GM18909 (cell line): Measurements from ENCODE around the gene SLC15A4.
A peak's percentile ranks its signal among the peaks of the same experiment; 100 is the strongest.
"Not testable (repeated sequence)": the region's sequence is repeated elsewhere in the genome, so short reads cannot be mapped to it uniquely, and the experiment has no call there.

ENCODE experiments used
- ATAC-seq: cut with Tn5 transposase; IDR thresholded peaks from one replicate; pipeline ENCODE4 v1.9.1; 2021; ENCODE audit warnings: mild to moderate bottlenecking; ENCODE audit not compliant: unreplicated experiment, poor library complexity

The SLC15A4 gene

DNA sequence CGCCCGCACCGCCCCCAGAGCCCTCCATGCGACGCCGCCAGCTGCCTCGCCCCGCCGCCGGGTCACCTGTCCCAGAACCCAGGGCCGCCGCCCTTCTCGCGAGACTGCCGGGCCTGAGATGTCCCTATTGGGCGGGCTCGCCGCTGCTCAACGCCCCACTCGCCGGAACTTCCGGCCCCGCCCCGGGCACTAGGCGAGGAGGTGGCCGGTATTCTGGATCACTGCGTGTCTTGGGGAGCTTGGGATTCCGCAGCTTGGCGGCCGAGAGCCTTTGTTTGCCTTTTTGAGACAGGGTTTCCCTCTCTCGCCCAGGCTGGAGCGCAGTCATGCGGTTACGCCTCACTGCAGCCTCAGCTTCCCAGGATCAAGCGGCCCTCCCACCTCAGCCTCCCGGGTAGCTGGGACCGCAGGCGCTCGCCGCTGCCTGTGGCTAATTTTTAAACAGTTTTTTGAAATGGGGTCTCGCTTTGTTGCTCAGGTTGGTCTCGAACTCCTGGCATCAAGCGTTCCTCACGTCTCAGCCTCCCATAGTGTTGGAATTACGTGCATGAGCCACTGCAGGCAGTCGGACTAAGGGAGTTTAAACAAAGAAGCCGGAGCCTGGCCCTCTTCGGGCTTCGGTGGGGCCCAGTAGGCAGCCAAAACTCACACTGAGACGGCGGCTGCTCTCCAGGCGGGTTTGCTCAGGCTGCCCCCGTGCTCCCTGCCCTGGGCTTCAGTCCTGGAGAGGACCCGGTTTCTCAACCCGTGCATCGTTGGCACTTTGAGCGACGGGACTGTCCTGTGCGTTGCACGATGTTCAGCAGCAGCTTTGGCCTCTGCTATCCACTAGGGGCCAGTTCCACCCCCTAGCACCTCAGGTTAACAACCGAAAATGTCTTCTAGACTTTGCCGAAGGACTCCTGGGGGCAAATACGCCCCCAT lies at the start of gene SLC15A4:
TSS of gene SLC15A4 (minus strand) at position 43 of the 924 bp plus-strand sequence. CDS start at position 28, 15 bp downstream.
- ATAC-seq = peak; percentile 85

- ATAC-seq = no peak
Measured at GRCh38 chr12:128872303-128872702, 48.5 kb upstream of the SLC15A4 start.

GRCh38 chr12:128871516-128871892 lies 47.7 kb upstream of the SLC15A4 start:
- no peak for ATAC-seq

GRCh38 chr12:128867466-128867865 lies 43.7 kb upstream of the SLC15A4 start:
- no peak for ATAC-seq

DNA sequence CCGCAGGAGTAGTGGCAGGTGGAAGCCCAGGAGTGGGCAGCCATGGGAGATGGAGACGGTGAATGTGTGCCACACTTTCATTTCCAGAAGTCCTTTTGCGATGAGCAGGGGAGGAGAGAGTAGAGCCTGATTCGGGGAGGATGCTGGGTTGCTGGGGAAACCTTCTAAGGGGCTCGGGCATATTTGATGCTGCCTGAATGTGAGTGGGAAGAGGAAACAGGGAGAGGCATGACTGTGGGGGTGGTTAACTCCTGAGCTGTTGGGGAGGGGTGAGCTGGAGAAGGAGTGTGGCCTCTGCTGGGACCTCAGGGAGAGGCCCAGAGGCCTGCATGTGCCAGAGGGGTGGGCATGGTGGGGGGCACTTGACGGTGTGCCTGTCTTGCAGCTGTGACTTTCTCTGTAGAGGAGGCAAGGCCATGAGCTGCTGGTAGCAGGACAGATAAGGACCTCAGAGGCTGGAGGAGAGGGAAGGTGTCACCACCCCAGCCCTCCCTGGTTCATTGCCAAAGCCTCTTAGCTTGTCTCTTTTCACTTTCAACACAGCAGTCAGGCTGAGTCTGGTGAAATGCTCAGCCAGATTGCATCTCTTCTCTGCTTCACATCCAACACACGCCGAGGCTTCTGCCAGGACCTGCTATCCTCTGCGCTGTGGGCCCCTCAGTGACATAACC lies 40.9 kb upstream of the SLC15A4 start:
- ATAC-seq = no peak

GRCh38 chr12:128863957-128864356 lies 40.2 kb upstream of the SLC15A4 start:
- ATAC-seq = no peak

DNA sequence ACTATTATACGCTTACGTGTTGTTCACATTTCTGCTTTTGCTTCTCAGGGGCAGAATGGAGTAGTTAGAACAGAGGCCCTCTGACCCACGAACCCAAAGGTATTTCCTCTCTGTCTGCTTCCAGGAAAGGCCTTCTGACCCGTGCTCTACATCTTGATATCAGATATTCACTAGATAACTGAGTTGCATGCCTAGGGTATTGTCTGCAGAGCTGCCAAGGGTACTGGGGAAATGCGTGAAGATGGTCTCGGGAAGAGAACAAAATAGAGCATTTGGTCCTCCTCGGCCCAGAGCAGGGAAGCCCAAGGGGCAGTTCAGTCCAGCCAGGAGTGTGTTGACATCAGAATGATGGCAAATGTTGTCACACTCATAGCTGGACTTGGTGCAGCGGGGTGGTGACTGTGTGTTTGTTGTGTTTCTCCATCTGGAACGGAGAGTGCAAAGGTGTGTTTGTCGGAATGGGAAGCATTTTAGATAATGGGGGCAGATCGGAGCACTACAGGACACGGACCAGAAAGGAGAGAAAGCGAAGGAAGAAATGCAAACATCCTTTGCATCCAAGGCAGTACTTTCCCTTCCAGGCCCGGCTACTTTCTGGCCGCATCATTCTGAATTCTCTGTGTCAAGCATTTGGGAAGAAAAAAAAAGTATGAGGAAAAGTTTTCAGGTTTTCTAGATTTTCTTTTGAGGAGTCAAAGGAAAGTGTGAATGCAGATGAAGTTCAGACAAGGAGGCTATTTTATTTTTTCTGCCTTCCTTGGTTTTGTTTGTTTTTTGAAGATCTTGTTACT lies 37.7 kb upstream of the SLC15A4 start:
- ATAC-seq = no peak

DNA sequence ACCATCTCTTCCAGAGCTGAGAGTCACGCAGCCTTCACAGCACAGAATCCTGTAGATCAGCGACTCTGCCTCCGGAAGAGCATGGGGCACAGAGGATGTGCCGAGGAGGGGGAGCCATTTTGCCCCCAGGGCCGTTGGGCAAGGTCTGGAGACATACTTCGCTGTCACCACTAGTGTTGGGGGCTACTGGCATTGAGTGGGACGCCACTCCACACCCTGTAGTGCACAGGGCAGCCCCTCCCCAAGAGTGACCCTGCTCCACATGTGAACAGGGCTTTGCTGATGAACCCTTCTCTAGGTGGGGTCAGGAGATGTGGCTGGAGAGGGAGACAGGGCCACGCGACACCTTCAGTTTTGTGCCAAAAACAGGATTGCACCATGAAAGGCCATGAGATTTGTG lies 35.6 kb upstream of the SLC15A4 start:
- ATAC-seq = no peak

GRCh38 chr12:128857133-128857763 lies 33.5 kb upstream of the SLC15A4 start:
- ATAC-seq = no peak

DNA sequence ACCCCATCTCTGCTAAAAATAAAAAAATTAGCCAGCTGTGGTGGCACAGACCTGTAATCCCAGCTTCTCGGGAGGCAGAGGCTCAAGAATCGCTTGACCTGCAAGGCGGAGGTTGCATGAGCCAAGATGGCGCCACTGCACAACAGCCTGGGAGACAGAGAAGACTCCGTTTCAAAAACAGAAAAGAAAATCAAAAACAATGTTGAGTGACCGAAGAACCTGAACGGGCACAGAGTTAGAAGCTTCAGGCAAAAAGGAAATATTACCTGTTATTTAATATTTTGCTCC lies 33.0 kb upstream of the SLC15A4 start:
- no peak for ATAC-seq

DNA sequence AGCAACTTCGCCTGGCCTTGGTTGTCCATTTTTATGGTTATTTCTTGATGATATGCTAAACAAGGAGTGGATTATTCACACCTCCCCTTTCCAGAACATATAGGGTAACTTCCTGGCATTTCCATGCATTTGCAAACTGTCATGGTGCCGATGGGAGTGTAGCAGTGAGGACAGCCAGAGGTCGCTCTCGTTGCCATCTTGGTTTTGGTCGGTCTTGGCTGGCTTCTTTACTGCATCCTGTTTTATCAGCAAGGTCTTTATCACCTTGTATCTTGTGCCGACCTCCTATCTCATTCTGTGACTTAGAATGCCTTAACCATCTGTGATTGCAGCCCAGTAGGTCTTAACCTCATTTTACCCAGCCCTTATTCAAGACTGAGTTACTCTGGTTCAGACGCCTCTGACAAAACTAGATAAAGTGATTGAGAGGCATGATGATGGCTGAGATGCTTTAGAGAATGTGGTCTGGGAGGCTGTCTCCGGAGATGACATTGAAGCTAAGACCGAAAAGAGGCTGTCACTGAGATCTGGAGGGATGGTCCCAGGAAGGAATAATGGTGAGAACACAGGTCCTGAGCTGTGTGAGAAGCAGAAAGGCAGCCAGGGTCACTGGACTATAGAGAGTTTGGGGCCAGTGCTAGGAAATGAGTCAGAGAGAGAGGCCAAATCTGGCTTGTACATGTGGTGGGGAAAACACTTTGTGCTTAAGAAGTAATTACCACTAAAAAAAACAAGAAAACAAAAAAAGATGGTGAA lies 32.5 kb upstream of the SLC15A4 start:
- no peak for ATAC-seq

GRCh38 chr12:128853600-128854197 lies 29.9 kb upstream of the SLC15A4 start:
- ATAC-seq = peak; percentile 56

DNA sequence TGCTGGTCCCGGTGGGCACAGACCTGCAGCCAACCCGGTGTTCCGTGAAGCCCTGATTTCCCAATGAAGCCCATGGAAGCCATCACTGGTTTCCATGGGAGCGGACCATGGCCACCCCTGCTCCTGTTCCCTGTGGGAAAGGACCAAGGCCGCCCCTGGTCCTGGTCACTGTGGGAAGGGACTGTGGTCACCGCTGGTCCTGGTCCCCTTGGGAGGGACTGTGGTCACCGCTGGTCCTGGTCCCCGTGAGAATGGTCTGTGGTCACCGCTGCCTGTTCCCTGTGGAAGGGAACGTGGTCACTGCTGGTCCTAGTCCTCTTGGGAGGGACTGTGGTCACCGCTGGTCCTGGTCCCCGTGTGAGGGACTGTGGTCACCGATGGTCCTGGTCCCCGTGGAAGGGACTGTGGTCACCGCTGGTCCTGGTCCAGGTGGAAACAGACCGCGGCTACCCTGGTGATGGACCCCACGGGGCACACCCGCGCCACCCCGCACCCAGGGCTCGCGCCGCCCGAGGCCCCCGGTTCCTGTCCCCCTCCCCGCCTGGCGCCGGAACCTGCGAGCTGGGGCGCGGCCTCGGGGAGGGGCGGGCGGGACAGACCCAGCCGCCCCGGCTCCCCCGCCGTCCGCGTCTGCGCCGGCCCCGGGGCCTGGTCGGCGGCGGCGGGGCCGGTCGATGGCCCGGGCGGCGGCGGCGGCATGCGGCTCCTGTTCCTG lies 29.3 kb upstream of the SLC15A4 start, which contains the start of gene GLT1D1:
TSS of gene GLT1D1 (plus strand) at position 594 of the 715 bp plus-strand sequence. CDS start at position 698, 104 bp downstream.
- peak; percentile 32 for ATAC-seq

GRCh38 chr12:128852026-128852698 lies 28.4 kb upstream of the SLC15A4 start:
- ATAC-seq = no peak

DNA sequence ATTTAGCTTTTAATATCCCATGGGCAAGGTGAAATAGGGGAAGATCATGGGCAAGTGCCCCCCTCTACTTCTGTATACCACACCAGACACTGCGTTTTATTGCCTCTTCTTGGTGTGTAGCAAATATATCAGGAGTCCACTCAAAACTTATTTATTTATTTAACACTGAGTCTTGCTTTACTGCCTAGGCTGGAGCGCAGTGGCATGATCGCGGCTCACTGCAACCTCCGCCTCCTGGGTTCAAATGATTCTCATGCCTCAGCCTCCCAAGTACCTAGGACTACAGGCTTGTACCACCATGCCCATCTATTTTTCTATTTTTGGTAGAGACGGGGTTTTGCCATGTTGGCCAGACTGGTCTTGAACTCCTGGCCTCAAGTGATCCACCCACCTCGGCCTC lies 27.7 kb upstream of the SLC15A4 start:
- ATAC-seq = not testable (repeated sequence)

DNA sequence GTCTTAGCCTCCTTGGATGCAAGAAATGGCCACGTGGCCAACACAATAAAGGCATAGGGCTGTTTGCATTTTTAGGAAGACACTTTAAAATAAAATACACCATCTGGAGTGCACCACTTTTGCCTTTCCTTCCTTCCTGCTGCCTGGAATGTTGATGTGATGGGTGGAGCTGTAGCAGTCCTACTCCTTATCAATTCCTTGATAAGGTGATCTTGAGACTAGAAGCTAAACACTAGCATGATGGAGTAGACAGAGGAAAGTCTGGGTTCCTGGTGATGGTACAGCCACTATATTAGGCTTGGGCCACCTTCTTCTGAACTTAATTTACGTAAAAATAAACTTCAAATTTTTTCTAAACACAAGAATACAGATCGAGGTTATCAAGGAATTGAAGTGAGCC lies 26.6 kb upstream of the SLC15A4 start:
- ATAC-seq = no peak

GRCh38 chr12:128849806-128850205 lies 26.0 kb upstream of the SLC15A4 start:
- not testable (repeated sequence) for ATAC-seq

DNA sequence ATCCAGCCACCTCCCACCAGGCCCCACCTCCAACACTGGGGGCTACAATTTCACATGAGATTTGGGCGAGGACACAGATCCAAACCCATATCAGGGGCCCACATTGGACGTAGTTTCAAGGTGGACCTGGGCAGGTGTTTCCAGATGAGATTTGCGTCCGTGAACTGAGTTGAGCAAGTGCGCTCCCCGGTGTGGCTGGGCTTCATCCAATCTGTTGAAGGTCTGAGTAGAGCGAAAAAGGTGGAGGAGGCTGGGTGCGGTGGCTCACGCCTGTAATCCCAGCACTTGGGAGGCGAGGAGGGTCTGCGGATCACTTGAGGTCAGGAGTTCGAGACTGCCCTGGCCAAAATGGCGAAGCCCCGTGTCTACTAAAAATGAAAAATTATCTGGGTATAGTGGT lies 24.6 kb upstream of the SLC15A4 start:
- no peak for ATAC-seq
